NCI-H524 treated with DMSO at 0.1 percent for 48 hours (cell line): ENCODE data around the gene EYA3.

Experiments used
- DNase-seq: peaks from one replicate; lab custom pipeline; 2025; lab: John Stamatoyannopoulos, UW

Gene EYA3

DNA sequence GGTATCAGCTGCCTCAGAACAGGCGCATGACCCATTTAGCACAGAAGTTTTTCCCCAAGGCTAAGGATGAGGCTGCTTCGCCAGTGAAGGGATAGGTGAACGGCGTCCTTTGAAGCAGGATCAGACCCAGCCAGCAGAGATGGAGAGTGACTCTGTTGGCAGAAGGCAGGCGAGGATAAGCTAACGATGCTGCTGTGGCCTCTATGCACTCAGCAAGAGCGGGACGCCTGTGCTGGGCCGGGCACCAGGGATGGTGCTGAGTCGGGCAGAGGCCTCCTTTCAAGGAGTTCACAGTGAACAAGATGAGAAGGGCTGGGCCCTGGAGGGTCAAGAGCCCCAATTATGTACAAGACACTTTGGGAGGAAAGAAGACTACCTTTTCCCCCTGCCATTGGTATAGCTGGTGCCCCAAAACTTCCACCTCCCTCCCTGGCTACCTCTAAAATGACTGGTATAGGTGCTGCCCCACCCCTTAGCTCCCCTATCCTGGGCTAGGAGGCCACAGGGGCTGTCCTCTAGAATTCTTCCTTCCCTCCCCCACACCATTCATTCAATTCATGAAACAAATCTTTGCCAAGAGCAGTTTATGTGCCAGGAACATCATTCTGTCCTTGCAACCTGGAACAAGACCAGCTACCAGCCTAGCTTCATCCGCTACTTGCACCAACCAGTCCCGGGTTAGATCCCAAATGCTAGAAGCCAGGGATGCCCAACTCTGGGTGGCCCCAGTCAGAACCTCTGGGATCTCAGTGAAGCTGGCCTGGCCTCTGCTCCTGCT, 121.1 kb downstream of the EYA3 start:
- no peak for DNase-seq

DNA sequence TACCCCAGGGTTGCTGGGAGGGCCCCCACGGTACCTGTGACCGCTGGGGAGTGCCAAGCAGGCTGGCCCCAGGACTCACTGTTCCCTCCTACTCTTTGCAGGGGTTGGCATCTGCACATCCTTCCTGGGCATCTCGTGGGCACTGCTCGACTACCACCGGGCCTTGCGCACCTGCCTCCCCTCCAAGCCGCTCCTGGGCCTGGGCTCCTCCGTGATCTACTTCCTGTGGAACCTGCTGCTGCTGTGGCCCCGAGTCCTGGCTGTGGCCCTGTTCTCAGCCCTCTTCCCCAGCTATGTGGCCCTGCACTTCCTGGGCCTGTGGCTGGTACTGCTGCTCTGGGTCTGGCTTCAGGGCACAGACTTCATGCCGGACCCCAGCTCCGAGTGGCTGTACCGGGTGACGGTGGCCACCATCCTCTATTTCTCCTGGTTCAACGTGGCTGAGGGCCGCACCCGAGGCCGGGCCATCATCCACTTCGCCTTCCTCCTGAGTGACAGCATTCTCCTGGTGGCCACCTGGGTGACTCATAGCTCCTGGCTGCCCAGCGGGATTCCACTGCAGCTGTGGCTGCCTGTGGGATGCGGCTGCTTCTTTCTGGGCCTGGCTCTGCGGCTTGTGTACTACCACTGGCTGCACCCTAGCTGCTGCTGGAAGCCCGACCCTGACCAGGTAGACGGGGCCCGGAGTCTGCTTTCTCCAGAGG, 121.9 kb downstream of the EYA3 start:
- DNase-seq, result no peak

DNA sequence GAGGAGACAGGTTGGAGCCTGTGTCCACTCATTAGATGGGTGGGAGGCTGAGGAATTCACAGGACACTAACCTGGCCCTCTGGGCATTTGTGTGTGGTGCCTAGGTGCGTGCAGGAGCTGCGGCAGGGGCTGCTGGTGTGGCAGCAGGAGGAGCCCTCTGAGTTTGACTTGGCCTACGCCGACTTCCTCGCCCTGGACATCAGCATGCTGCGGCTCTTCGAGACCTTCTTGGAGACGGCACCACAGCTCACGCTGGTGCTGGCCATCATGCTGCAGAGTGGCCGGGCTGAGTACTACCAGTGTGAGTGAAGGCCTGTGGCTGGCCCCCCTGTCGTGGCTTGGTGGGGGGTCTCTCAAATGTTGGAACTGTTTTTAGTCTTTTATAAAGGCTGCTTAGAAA, 125.0 kb downstream of the EYA3 start:
- no peak for DNase-seq

DNA sequence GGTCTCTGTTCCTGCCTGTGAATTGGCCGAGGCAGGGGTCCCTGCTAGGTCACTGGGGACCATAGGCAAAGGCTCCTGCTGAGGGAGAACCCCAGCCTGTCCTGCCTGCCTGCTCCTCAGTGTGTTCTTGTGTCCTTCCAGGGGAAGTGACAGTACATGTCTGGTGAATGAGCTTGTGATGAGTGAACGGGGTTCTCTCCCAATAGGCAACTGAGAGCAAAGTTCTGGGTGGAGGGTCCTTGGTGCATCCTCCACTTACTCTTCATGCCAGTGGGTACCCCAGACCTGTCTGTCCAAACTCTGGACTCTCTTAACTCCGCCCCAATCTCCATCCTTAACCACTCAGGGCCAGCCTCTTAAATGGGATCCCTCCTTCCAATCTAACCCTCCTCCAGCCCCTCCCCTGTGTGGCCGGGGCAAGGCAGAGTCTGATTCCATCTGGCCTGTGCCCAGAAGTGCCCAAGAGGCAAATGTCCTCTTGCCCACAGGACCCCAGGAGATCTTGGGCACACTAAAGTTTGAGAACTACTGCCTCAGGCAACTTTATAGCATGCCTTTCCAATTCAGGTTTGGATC, 126.7 kb downstream of the EYA3 start:
- DNase-seq, result no peak

DNA sequence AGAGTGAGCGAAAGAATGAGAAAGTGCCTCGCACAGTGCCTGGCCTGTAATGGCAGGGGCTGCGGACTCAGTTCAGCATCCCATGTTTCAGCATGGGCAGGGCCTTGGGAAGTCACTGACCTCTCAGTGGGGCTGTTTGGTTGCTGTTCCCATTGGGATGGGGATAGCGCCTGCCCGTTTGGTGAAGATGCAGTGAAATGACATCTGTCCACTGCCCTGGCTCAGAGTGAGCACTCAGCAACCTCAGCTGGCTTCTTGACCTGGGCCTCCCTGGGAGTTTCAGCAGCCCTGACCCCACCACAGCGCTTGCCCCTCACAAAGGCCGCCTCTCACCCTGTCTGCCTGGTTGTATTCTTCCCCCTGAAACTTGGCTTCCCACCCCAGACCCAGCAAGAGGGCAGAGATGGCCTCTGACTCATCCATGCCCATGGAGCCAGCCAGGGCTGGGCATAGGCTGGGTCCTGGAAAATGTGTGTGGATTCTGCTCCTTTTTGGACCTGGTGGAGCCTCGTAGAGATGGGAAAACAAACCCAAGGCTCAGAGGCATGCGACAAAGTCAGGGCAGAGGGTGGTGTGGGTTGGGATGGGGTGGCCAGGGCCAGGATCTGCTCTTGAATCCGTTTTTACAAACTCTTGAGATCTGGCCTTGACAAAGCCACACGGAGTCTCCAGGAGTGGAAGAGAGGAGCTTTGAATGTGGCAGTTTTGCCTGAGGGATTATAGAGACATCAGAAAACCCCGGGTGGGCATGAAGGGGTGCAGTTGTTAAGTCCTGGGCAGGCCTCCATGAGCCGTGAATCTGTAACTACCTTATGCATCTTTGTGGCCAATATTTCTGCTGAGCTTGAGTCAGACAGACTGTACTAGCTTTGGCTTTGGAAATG, 127.4 kb downstream of the EYA3 start:
- no peak for DNase-seq

DNA sequence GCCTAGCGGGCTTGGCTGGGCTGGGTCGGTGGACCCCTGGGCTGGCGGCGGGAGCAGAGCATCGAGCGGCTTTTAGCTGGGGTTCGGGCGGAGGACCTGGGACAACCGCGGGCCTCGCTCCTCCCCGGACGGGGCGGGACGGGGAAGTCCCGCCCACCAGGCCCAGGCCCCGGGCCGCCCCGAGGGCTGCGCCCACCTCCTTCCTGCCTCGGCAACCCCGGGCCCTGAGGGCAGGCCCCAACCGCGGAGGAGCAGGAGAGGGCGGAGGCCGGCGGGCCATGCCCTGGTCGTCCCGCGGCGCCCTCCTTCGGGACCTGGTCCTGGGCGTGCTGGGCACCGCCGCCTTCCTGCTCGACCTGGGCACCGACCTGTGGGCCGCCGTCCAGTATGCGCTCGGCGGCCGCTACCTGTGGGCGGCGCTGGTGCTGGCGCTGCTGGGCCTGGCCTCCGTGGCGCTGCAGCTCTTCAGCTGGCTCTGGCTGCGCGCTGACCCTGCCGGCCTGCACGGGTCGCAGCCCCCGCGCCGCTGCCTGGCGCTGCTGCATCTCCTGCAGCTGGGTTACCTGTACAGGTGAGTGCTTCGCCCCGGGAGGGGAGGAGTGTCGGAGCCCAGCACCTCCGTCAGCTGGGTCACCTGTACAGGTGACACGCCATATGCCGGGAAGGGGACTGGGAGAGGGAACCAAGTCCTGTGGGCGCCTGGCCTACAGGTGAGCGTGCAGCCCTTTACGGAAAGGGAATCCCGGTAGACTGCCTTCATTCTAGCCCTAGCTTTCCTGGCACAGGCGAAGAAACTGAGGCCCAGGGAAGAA, 128.4 kb downstream of the EYA3 start, which contains the start of gene XKR8:
Gene XKR8, plus strand, starts transcription at position 182 of the 812 bp plus-strand sequence. Its CDS starts 97 bp downstream, at position 279.
- no peak for DNase-seq

DNA sequence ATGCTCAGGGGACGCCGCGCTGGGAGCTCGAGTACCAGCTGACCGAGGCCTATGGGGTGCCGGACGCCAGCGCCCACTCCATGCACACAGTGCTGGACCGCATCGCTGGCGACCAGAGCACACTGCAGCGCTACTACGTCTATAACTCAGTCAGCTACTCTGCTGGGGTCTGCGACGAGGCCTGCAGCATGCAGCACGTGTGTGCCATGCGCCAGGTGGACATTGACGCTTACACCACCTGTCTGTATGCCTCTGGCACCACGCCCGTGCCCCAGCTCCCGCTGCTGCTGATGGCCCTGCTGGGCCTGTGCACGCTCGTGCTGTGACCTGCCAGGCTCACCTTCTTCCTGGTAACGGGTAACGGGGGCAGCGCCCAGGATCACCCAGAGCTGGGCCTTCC, 129.9 kb downstream of the EYA3 start:
- DNase-seq, result no peak

DNA sequence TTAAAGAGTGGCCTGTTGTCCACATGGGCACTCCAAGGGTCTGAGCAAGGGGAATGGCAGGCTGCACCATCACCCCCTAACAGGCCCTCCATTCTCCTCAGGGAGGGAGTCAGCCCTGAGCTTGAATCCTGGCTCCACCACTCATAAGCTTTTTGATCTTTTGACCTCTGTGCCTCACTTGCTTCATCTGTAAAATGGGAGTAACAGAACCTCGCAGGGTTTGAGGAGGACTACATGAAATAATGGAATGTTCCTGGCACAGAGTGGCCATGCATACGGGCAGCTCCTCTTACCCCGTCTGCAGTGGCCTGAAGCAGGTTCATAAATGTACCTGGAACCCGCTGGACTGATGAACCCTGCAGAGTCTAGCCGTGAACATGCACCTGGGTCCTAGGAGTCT, 130.8 kb downstream of the EYA3 start:
- no peak for DNase-seq

DNA sequence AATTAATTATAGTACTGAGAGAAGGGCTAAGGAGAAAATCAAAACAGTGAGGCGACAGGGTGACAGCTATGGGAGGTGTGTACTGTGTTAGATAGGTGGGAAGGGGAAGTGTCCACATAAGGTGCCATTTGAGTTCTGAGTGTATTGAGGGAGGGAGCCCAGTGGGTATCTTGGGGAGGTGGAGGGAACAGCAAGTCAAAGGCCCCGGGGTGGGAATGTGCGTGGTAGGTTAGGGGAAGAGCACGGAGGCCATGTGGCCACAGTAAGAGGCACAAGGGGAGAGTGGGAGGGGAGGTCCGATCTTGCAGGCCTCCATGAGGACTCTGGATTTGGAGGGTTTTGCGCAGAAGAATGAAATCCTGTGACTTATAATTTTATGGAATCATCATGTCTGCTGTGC, 131.6 kb downstream of the EYA3 start:
- no peak for DNase-seq

DNA sequence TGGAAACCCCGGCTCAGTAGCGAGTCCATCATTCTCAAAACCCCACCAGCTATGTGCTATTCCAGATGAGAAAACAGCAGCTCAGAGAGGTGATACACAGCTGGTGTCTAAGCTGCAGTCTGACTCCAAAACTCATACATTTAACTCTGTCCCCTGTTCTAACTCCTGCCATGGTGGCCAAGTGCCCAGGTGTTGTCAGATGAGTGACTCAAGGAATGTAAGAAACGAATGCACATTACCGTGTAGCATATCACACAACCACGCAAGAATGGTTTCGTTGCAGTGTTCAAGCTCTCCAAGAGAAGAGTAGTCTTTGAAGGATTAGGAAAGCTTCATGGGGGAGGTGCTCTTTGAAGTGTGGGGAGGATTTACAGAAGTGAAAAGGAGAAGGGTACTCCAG, 133.3 kb downstream of the EYA3 start:
- DNase-seq, result no peak

DNA sequence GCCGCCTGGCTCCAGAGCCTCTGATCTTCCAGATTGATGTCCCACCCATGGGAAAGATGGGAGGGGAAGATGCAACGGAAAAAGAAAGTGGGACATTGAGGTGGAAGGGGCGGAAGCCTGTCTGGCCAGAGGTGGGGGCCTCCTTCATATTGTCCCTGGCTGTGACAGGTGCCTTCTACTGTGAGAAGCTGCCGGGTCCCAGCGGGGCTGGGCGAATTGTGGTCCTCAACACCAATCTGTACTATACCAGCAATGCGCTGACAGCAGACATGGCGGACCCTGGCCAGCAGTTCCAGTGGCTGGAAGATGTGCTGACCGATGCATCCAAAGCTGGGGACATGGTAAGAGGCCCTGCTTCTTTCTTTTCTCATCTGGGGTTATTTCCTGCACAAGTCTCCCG, 134.2 kb downstream of the EYA3 start:
- DNase-seq, result no peak

DNA sequence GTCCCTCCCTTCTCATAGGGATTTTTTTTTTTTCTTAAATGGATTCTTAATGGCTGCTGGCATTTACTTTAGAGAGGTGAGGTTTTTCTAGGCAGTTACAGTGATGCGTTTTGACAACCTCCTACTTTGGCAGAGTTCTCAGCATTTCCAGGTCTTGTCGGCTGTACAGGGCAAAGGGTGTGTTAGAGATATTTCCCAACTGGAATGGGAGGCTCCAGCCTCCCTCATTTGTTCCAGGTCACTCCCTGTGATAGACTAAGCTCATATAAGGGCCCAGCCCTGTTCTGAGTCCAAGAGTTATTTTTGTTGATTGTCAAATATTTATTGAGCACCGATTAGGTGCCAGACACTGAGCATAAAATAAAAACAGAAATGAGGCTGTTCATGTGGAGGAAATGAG, 136.3 kb downstream of the EYA3 start:
- DNase-seq, result no peak

DNA sequence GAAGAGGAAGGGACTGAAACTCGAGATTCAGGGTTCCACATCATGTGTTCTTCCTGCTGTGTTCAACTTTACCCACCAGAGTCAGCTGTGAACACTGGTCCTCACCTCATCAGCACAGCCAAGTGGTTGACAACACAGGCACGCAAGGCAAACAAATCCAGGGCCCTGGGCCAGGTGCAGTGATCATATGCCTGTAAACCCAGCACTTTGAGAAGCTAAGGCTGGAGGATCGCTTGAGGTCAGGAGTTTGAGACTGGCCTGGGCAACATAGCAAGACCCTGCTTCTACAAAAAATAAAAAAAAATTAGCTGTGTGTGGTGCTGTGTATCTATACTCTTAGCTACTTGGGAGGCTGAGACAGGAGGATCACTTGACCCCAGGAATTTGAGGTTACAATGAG, 137.0 kb downstream of the EYA3 start:
- DNase-seq, result no peak

DNA sequence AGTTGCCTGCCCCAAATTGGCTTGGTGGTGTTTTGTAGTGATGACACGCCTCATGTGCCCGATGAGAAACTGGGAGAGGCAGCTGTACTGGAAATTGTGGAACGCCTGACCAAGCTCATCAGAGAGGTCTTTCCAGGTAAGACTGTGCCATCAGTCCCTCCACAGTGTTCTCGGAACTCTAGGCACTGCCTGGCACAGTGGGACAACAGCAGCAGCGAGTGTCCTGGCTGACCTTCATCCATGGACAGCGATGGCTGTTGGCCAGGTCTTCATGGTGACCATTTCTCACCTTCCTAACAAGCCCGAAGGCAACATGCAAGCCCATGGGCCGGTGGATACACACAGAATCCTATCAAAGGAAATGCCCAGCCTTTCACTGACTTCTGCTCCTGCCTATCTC, 139.4 kb downstream of the EYA3 start:
- no peak for DNase-seq

DNA sequence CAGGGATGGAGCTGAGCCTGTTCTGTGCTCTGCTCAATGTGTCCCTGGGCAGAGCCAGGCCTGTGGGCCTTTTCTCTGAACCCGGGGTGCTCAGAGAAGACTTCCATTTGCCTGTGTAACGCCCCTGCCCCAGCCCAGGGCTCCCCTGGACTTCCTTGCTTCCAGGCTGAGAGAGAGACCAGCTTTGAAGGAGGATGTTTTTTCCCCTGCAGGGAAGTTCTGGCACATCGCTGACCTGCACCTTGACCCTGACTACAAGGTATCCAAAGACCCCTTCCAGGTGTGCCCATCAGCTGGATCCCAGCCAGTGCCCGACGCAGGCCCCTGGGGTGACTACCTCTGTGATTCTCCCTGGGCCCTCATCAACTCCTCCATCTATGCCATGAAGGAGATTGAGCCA, 143.4 kb downstream of the EYA3 start:
- no peak for DNase-seq

DNA sequence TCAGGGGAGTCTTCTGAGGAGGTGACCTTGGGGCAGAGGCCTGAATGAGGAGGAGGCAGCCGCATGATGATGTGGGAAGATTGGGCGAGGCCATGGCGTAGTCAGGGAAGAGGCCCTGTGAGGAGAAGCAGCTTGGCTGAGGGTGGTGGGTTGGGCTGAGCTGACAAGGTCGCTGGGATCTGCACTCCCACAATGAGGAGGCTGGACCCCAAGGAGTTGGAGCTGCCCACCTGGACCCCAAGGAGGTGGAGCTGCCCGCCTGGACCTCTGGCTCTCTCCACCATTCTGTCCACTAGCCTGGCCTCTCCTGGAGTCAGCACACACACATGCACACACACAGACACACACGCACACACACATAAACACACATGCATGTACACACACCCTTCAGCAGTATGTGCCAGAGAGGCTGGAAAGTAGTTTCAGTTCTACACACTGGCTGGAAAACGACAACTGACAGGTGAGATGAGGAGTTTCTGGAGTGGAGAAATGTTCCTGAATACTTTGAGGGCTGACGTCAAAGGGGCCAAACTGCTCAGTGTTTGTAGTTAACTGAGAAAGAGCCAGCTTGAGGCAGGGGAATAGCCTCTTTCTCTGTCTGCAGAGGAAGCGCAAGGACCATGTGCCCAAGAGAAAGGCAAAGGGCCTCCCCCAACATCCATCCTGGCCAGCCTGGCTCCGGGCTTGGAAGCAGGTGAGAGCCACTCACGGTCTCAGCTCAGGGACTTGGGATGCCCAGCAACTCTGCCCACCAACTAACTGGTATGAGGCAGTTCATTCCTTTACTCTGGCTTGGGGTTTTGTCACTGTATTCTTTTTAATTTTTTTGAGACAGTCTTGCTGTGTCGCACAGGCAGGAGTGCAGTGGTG, 146.5 kb downstream of the EYA3 start:
- DNase-seq, result no peak

DNA sequence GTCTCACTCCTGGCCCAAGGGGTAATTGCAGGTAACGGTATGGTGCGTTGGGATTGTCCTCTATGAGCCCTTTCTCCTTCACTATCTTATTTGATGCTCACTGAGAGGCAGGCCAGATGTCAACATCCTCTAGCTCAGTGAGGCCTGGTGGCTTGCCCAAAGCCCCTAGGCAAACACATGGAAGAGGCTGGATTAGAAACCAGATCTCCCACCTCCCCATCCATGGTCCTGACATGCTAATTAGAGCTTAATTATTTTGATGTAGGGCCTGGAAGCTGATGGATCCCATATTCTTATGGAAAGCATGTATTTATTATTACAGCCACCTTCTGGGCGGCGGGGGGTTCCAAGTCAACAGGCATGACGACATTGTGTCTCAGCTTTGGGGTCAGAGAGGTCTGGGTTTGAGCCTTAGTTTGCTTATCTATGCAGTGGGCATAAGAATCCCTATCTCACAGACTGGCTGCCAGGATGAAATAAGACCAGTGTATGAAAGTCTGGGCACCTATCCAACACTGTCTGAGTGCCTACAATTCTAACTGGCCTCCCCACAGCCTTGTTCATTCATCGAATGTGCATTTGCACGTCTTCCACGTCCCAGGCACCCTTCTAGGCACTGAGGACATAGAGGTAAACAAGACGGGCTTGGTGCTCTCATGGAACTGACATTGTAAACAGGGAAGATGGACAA, 147.4 kb downstream of the EYA3 start:
- DNase-seq, result no peak

DNA sequence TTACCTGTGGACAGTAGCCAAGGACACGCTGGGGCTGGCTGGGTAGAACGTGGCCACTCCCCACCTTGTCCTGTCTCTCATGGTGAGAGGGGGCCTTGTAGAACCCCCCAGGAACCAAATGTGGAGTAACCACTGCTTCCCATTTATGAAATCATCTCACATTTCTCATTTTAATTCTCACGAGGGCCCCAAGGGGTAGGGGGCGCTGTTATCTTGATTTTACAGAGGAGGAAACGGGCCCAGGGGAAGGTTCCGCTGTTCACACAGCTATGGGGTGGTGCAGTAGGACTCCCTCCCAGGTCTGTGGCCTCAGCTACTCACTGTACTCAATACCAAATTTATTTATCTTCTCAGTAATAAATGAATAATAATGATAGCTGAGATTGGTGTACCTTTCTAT, 148.1 kb downstream of the EYA3 start:
- no peak for DNase-seq

DNA sequence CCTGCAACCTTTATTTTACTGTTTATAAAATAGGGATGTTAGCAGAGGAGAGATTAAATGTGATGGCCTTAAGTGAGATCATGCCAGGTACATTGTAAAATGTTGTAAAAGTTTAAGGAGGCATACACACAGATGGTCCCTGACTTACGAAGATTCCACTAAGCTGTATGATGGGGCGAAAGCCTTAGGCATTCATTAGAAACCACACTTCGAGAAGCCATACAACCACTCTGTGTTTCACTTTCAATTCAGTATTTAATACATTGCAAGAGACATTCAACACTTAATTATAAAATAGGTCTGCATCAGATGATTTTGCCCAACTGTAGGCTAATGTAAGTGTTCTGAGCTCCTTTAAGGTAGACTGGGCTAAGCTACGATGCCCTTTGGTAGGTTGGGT, 149.9 kb downstream of the EYA3 start:
- no peak for DNase-seq

DNA sequence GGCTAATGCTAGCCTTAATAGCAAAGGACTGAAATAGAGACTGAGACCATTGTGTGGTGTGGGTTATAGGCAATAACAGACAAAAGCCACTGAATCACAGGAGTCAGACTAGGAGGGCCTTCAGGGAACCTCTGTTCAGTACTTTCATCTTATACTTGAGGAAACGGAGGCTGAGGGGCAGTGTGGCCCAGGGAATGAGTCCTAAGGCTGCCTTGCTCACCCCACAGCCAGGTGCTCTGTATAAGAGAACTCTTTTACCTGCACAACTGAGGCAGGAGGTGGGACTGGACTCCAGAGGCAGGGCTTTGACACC, 150.9 kb downstream of the EYA3 start:
- no peak for DNase-seq
